DMS53 (cell line): ENCODE results near the gene SETBP1.

ENCODE experiments used
- DNase-seq: peaks from one replicate; lab custom pipeline; 2025; lab: John Stamatoyannopoulos, UW

SETBP1 gene

DNA sequence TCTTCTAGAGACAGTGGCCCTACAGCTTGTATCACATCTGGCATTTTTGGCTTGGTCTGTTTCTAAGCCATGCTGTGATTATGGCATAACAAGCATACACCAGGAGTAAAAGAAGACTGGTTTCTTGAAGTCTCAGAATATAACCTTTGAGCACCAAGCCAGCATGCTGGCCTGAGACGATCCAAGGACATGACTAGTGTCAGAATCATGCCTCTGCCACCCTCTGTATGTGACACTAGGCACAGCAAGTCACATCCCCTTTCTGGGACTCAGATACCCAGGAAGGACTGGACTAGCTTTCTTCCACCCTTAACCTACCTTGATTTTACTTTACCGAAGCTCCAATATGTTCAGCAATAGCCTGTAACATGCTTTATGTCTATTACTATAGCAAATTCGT, 345.5 kb downstream of the SETBP1 start:
- peak; percentile 43 for DNase-seq

DNA sequence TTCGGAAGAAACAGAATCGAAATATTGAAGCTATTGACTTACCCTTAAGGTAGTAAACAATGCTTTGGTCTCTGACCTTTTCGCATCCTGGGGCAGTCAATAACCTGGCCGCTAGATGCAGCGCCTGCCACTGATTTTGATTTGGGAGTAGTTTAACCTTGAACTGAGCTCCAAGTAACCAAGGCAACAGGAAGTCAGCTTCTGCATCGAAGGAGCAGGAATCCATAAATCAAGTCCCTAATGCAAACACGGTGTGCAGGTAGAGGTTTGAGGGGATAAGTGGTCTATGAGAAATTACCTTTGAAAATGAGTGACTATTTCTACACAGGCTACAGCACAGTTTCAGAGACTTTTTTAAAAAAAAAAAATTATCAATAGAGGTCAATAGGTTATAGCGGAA, 353.5 kb downstream of the SETBP1 start:
- no peak for DNase-seq

DNA sequence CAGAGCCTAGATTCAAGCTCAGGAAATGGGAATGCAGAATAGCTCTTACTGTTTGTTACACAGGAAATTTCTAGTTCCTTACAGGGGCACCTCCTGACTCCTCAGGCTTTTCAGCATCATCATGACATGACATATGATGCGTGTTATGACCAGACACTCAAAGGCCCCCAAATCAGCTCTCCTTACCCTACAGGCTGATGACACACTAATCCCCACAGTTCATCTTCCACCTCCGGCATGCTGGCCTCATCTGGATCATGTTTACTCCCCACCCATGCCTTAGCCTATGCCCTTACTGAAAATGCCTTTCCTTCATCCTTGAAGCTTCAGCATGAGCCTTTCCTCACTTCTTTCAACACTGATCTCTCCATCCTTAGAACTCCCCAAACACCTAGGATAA, 356.9 kb downstream of the SETBP1 start:
- DNase-seq = no peak

DNA sequence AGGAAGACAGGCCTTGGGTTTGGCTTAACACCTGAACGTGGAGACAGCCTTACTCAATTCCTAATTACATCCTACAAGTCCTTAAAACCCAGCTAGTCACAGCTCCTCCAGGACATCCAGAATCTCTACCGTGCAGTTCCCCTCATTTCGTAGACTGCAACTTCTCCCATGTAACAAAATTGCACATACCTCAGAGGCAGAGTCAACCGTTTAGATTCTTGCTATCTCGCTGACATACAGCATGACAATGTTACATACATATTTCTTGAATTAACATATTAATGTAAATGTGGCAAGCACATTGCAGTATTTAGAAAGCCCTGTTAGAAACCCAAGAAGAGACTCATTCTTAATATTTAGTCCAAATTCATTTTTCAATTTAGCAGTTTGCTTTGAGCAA, 358.7 kb downstream of the SETBP1 start:
- no peak for DNase-seq

DNA sequence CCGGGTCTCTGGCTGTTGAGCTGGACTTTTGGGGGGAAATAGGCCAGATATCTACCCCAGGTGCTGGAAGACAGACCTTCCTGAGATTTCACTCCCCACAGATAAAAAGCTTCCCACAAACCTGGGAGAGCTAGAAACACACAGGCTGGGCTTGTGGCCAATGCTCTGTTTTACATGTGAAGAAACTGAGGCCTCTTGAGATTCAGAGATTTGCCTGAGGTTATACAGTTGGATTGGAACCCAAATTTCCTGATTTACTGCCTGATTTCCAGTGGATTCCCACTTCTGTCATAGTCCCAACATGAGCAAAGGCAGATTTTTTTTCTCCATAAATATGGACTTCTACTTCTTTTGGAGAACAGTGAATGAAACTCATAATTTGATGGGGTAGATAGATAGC, 360.2 kb downstream of the SETBP1 start:
- DNase-seq = no peak

DNA sequence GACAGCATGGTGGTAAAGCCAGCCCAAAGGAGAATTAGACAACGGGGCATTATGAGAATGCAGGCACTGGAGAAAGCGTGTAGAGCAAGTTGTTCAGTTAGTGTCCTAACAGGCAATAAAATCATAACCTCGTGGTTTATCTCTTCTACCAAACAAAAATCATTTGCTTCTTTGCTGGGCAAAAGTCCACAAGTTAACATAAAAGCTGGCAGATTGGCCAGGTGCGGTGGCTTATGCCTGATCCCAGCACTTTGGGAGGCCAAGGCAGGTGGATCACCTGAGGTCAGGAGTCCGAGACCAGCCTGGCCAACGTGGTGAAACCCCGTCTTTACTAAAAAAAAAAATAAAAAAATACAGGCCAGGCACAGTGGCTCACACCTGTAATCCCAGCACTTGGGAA, 364.1 kb downstream of the SETBP1 start:
- no peak for DNase-seq

DNA sequence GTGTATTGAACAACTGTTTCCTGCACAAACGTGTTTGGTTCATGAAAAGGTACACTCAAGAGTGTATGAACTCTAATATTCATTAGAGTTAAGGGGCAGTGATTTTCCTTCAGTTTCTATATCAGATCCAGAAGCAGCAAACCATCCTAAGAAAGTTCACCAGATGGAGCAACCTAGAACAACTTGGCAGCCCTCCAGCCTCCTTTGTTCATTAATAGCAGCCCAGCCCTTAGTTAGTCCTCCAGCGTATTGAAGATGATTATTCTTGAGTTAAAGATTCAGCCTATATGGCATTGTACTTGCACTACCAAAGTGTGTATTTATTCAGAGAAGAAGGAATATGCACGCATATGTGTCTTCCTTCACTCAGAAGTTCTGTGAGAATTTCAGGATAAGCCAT, 365.5 kb downstream of the SETBP1 start:
- no peak for DNase-seq

DNA sequence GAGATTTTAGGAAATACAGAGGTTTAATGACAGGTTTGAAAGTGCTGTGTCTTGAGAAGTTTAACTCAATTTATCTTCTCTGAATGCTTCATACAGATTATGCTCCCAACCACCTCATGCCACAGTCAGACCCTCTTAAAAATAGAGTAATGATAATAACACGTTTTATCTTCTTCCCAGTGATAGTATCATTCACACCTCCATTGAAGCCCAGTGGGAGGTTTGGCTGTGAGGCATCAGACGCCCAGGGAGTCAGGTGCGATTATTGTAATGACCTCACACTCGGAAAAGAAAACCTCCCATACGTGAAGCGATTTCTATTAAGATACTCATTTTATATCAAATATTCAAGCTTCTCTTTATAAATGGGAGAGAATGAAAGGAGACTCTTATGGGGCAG, 366.3 kb downstream of the SETBP1 start:
- DNase-seq = no peak

DNA sequence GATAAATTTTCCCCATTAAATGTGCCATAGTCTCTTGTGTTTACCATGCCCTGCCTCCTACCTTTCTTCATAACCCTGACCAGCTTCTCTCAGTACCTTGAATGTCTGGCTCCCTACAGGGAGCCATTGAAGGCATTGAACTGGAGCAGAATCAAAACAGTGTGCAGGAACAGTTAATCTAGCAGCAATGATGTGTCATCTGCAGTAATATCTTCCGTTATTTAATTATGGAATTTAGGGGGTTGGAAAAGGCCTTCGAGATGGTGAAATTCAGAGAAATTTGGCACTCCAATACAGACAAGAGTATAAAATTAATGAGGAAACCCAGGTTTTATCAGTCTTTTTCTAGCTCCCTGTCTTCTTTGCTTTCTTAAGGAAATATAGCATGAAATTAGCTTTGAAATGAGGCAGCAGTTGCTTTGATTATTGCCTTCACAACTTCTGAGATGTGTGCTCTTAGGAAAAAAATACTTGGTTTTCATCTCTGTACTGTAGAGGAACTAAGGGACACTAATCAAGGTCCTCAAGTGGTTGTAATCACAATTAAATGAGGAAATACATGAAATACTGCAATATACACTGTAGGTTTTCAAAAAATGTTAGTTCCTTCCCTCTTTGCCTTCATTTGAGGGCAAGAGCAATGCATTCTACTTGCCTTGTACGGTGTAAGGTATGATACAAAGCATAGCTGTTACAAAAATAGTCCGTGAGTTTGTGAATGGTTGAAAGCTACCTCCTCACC, 369.1 kb downstream of the SETBP1 start:
- DNase-seq = no peak

DNA sequence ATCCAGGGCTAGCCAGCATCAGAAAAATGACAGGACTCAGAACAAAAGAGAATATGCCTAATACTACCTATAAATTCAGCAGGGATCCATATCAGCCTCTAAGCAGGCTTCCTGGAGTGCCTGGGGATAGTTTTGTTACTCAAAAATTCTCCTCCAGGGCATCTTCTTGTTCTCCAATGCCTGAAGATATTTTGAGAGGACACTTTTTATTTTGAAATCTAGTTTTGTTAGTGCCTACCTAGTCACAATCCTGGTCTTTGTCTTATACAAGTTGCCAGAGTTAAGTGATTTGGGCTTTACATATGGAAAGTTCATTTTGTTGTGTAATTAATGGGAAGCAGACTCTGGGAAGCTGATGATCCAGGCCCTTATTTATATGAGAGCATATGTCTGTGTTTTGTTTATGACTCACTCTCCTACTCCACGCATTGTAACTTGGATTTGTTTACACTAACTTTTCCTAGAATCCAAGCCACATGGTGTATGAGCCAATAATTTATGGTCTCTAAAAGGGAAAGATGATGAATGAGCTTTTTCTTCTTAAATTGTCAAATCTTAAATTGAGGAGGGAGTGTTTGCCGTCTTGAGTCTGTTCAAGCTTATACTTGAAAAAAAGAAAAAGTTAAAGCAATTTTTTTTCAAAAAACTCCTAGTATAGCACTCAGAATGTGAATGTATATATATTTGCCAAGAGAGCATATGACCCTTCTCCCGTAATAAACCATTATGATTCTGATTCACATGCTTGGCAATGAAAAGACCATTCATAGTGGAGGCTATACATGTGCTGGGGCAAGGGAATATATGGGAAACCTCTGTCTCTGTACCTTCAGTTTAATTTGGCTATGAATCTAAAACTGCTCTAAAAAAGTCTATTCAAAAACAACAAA, 370.3 kb downstream of the SETBP1 start:
- DNase-seq = peak; percentile 84

DNA sequence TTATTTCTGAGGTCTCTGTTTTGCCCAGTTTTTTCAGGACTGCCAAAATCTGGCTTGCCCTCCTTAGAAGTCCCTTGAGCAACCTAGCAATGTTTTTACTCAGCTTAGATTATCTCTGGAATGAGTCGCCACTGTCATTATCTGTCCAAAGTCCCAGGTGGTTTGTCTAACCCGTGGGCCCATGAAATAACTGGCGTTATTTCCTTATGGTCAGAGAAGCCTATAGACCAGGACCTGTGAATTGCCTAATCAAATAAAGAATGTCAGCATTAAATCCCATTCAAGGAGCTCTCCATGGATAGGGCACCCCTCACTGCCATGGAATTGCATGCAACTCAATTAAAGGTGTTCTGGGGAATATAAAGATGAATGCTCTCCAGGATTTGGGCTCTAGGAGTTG, 373.9 kb downstream of the SETBP1 start:
- no peak for DNase-seq

DNA sequence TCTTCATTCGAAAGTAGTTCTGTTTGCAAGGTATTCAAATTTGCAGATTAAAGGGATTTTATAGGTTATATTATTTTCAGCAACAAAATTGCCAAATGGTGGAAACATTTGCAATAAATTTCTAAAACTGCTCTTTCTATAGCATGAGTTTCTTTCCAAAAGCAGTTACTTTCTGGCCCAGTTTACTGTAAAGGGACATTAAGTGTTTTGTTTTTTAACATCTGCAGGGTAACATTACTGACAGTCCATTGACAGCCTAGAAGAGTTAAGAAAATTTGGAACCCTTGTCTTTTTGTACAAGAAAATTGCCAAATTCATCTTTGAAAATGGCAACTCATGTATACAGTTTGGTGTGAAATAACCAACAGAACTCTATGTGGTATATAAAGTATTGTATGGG, 375.1 kb downstream of the SETBP1 start:
- DNase-seq = no peak

DNA sequence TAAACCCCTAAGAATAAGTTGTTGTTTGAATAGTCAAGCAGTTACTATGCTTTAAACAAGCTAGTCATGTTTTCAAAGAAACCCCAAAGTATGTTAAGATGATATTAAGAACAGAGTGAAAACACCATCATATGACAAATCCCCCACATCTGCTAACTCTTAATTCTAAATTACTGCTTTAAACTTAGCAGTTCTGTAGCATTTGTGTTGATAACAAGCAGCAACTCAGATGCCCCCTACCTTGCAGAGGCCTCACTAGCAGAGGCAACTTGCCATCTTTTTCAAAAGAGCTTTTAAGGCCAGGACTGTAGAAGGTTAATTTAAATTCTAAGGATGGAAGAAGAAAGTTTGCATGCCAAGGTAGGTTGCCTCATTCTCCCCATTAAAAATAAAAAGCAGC, 376.2 kb downstream of the SETBP1 start:
- no peak for DNase-seq

DNA sequence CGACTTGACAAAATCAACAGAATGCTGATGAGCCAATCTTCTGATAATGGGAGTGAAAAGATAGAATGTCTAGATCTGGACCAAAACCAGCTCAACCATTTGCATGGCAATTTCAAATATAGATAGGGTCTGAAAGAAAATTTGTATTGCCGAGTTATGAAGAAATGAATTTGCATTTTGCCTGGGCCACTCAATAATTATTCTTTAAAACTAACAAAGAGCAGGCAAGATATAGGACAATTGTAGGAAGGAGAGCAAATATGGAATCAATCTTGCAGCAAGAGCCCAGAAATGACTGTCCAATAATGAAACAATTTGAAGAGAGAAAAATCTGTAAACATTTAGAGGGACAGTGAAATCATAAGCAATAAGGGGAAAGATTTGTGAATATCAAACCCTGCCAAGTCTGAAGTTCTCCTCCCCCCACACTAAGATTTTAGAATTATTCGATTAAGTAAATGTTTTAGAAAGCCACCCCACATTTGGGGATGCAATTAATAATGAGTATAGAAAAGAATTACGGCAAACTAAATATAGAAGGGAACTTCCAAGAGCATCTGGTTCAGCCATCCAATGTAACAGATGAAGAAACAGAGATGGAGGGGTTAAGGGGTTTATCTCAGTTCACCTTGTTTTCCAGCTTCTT, 377.4 kb downstream of the SETBP1 start:
- DNase-seq = no peak

DNA sequence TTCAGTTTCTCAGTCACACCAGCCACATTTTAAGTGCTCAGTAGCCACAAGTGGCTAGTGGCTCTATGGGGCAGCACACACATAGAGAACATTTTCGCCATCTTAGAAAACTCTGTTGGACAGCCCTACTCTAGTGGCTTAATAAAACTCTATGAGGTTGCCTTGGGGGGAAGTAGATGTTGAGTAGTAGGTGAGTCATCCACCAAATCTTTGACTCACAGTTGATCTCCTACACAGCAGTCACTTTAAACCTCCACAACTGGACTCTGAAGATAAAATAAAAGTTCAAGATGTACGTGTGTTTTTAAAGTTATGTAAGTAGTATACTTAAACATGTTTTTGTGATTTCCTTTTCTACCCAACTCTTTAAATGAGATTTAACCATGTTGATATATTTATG, 379.0 kb downstream of the SETBP1 start:
- DNase-seq = peak; percentile 43

DNA sequence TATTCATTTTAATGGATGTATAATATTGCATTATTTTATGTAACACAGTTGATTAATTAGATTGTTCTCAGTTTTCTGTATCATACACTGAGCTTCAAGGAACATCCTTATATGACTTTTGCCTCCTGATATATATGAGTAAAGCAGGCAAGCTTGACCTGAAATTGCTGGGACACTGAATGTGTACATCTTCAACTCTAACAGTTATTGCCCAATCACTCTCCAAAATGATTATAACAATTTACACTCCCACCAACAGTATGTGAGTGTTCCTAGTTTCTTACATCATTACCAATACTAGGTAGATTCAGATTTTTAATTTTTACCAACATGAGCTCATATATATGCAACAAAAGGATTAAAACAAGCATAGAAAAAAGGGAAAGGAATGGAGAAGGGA, 379.4 kb downstream of the SETBP1 start:
- DNase-seq = no peak

DNA sequence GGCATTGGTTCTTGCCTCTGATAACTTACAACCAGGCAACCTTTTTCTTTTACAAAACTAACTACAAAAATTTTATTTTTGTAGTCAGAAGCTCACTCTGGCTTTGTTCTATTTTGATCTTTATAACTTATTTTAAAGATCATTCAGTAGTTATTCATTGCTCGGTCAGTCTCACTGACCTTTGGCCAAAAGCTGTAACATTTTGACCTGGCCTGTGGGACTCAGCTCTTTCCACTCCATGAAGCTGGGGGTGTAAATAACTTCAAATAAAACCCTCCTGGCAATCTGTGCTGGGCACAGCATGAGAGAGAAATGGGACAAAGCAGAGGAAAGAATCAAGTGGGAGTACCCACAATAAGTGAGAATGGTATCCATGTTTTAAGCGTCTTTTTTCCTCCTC, 380.7 kb downstream of the SETBP1 start:
- no peak for DNase-seq

DNA sequence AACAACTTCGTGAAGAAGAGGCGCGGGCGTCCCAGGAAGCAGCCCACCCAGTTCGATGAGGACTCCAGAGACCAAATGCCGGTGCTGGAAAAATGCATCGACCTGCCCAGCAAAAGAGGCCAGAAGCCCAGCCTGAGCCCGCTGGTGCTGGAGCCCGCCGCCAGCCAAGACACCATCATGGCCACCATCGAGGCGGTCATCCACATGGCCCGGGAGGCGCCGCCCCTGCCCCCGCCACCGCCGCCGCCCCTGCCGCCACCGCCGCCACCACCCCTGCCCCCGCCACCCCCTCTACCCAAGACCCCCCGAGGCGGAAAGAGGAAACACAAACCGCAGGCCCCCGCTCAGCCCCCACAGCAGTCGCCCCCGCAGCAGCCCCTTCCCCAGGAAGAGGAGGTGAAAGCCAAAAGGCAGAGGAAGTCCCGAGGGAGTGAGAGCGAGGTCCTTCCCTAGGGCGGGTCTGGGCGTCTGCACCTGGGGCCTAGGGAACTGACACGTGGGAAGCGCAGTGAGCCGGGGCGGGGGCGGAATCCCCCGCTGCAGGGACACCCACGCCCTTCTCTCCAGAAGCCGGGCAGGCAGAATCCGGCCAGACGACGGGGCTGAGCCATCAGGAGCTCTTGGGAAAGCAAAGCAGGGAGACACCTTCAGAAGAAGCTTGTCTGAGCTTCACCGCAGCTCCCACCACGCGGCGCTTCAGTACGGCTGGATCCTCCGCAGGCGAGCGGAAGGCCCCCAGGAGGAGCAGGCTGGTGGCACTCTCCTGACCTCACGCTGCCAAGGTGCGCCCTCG, 382.8 kb downstream of the SETBP1 start:
- DNase-seq = no peak

DNA sequence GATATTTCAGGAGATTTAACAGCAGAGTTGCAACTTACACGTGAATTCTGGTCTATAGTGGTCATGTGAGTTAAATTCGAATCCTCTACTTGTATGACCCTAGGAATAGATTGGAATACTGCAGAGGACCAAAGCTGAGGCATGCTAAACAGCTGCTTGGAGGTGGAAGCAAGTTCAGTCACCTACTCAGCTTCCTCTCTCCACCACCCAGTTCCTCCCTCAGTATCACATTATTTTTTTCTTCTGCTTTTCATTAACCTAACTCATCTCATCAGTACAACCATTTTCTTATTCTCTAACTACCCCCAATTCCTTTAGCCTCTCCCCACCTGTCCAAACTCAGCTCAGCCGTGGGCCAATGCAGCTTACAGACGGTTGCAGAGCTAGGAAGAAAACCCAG, 385.5 kb downstream of the SETBP1 start:
- no peak for DNase-seq

DNA sequence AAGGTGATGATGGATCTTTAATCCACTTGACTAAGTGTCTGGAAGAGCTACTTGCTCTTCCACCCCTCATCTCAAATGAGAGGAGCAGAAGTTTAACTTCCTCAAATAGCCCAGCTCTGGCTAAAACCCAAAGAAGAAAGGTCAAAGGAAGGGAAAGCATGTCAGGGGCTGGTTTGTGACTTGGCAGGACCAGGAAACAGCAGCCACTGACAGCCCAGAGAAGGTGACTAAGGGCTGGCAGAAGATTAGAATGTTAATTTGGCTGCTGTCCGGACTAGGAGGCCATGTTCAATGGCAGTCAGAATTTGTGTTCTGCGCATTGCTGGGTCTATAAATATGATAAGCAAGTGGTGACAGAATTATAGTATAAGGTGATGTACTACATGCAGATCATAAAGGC, 386.2 kb downstream of the SETBP1 start:
- no peak for DNase-seq

DNA sequence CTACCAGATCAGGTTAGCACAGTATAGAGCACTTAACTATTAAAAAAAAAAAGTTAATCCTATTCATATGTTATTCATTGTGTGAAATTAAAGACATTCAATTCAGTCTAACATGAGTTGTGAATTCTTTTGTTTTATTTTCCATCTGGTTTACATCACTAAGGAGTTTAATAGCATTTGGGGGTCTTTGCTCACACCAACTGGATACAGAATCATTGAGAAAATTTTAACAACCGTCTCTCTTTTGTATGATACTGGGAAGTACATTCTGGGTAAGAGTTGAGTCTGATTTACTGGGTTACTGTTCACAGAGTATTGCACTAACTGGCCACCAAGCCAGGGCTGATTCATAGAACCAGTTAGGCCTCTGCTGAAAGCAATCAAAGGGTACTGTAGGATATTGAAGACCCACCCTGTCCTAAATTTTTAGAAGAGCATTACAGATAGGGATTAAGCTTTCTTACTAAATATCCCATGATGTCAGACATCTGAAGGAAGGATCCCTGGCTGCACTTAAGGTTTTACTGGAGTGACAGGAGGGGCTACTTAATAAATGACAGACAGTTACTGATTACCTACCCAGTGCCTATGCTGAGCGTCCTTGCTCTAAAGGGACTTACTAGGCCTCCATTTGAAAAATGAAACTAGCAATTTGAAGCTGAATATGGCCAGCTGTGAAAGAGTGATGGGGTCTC, 387.9 kb downstream of the SETBP1 start:
- no peak for DNase-seq

DNA sequence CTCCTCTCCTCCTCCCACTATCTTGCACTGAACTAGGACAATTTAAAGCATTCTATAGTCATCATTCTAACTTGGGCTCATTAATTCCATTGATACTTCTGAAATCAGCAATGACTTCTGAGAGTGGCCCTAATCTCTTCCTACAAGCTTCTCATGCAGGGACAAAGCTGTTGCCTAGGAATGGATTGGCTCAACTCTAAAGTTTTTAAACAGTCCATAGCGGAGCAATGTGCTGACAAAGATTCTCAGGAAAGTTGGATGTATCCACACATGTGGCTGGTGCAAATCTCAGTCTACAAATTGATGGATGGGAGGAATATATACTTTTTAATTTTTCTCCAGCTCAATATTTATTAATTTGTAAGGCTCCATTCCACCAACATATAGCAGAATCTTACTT, 388.9 kb downstream of the SETBP1 start:
- DNase-seq = no peak
